ENCODE results near the gene NLRC3.

NLRC3 gene

GRCh38 chr16:3602320-3602653, 25.1 kb upstream of the NLRC3 start:
- no peak for TF ChIP-seq CTCF (IDR thresholded peaks at IDR 0.05)

- no peak for TF ChIP-seq CTCF (IDR thresholded peaks at IDR 0.05)
Observed at GRCh38 chr16:3601614-3602319, 24.6 kb upstream of the NLRC3 start.

- TF ChIP-seq CTCF (IDR thresholded peaks at IDR 0.05), result no peak
Observed at GRCh38 chr16:3599922-3600321, 22.7 kb upstream of the NLRC3 start.

- TF ChIP-seq CTCF (IDR thresholded peaks at IDR 0.05), result no peak
Observed at GRCh38 chr16:3599121-3599520, 21.9 kb upstream of the NLRC3 start.

GRCh38 chr16:3598236-3598635, 21.0 kb upstream of the NLRC3 start:
- TF ChIP-seq CTCF (IDR thresholded peaks at IDR 0.05), result no peak

- no peak for TF ChIP-seq CTCF (IDR thresholded peaks at IDR 0.05)
Observed at GRCh38 chr16:3597676-3598075, 20.5 kb upstream of the NLRC3 start.

GRCh38 chr16:3597226-3597625, 20.0 kb upstream of the NLRC3 start:
- TF ChIP-seq CTCF (IDR thresholded peaks at IDR 0.05), result no peak
